ENCODE measurements around the gene HPCA. TPM values are rescaled to one million over a fixed set of nuclear protein-coding genes. Genes with fewer than 3 reads are reported as not detected.

HPCA gene
- total and polyA plus RNA-seq, 4 donors, result 0.51 to 0.90 TPM; not detected in 2

- Histone ChIP-seq H3K4me3 (ENCODE audit: low read length in 2 of 2) (no peak overlapping the region), H3K9me3 (ENCODE audit: control insufficient read depth, low read length) (no peaks in the 10 kb centered on the region), H3K36me3 (ENCODE audit: control insufficient read depth in 1 of 2, insufficient read depth in 2 of 2, low read length in 1 of 2) (no peaks in the 10 kb centered on the region), H3K4me1 (ENCODE audit: control insufficient read depth in 1 of 2, insufficient read depth in 2 of 2, low read length in 2 of 2) (no peaks in the 10 kb centered on the region), H3K27ac (ENCODE audit: low read depth in 1 of 2, low read length in 2 of 2) (no peak overlapping the region), H3K27me3 (ENCODE audit: control insufficient read depth in 1 of 2, insufficient read depth in 2 of 2, low read length in 1 of 2) (no peaks in the 10 kb centered on the region)
- intact Hi-C loops (cut with DNase I), result no loop called here
- WGBS, 2 donors, result 88% methylated on average over 4 of the region's 4 CpGs
- no peak for ATAC-seq (ENCODE audit: low FRiP score)
- no peak for DNase-seq
Measured at GRCh38 chr1:32884032-32884372, 2.3 kb upstream of the HPCA start.

- Histone ChIP-seq H3K36me3 (ENCODE audit: control insufficient read depth in 1 of 2, insufficient read depth in 2 of 2, low read length in 1 of 2) (no peaks in the 10 kb centered on the region), H3K27ac (ENCODE audit: low read depth in 1 of 2, low read length in 2 of 2) (no peak overlapping the region), H3K27me3 (ENCODE audit: control insufficient read depth in 1 of 2, insufficient read depth in 2 of 2, low read length in 1 of 2) (no peaks in the 10 kb centered on the region), H3K4me3 (ENCODE audit: low read length in 2 of 2) (no peak overlapping the region), H3K9me3 (ENCODE audit: control insufficient read depth, low read length) (no peaks in the 10 kb centered on the region), H3K4me1 (ENCODE audit: control insufficient read depth in 1 of 2, insufficient read depth in 2 of 2, low read length in 2 of 2) (no peaks in the 10 kb centered on the region)
- WGBS, 2 donors, result 45 to 54% methylated on average over 12 of the region's 12 CpGs
- no peak for DNase-seq
- no peak for ATAC-seq (ENCODE audit: low FRiP score)
- intact Hi-C loops (cut with DNase I), result no loop called here
Measured at GRCh38 chr1:32884726-32885125, 1.6 kb upstream of the HPCA start.

DNA sequence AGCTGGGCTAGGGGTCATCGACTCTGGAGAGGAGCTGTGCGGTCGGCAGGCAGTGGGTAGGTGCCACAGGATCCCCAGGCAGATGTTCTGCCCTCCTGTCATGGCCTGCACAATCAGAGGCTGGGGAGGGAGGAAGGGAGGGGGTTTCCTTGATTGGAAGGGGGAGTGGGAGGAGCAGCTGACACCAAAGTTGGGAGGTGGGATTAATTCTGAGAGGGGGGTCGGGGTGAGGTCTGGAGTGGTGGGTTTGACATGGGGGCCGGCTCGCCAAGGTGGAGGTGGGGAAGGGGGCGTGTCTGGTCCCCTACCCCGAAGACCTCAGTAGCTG is 651 bp upstream of the HPCA start:
- Histone ChIP-seq H3K9me3 (ENCODE audit: control insufficient read depth, low read length) (no peaks in the 10 kb centered on the region), H3K4me3 (ENCODE audit: low read length in 2 of 2) (no peak overlapping the region), H3K27me3 (ENCODE audit: control insufficient read depth in 1 of 2, insufficient read depth in 2 of 2, low read length in 1 of 2) (no peaks in the 10 kb centered on the region), H3K36me3 (ENCODE audit: control insufficient read depth in 1 of 2, insufficient read depth in 2 of 2, low read length in 1 of 2) (no peaks in the 10 kb centered on the region), H3K27ac (ENCODE audit: low read depth in 1 of 2, low read length in 2 of 2) (no peak overlapping the region), H3K4me1 (ENCODE audit: control insufficient read depth in 1 of 2, insufficient read depth in 2 of 2, low read length in 2 of 2) (no peaks in the 10 kb centered on the region)
- intact Hi-C loops (cut with DNase I), result no loop called here
- no peak for DNase-seq
- ATAC-seq (ENCODE audit: low FRiP score), result no peak
- 14 to 18% methylated on average over 8 of the region's 8 CpGs for WGBS, 2 donors

GRCh38 chr1:32886828-32887414 is 630 bp downstream of the HPCA start:
- Histone ChIP-seq H3K4me1 (ENCODE audit: control insufficient read depth in 1 of 2, insufficient read depth in 2 of 2, low read length in 2 of 2) (no peaks in the 10 kb centered on the region), H3K27me3 (ENCODE audit: control insufficient read depth in 1 of 2, insufficient read depth in 2 of 2, low read length in 1 of 2) (no peaks in the 10 kb centered on the region), H3K9me3 (ENCODE audit: control insufficient read depth, low read length) (no peaks in the 10 kb centered on the region), H3K27ac (ENCODE audit: low read depth in 1 of 2, low read length in 2 of 2) (no peak overlapping the region), H3K4me3 (ENCODE audit: low read length in 2 of 2) (no peak overlapping the region), H3K36me3 (ENCODE audit: control insufficient read depth in 1 of 2, insufficient read depth in 2 of 2, low read length in 1 of 2) (no peaks in the 10 kb centered on the region)
- 31 to 43% methylated on average over 18 to 19 of the region's 19 CpGs for WGBS, 2 donors
- intact Hi-C loops (cut with DNase I), result no loop called here
- DNase-seq (peak in 1 of 2 donors; percentile 34), ATAC-seq (ENCODE audit: low FRiP score) (no peak)

- ATAC-seq (ENCODE audit: low FRiP score) (no peak), DNase-seq (peak; percentile 38 to 53)
- Histone ChIP-seq H3K4me1 (ENCODE audit: control insufficient read depth in 1 of 2, insufficient read depth in 2 of 2, low read length in 2 of 2) (no peaks in the 10 kb centered on the region), H3K4me3 (ENCODE audit: low read length in 2 of 2) (no peak overlapping the region), H3K36me3 (ENCODE audit: control insufficient read depth in 1 of 2, insufficient read depth in 2 of 2, low read length in 1 of 2) (no peaks in the 10 kb centered on the region), H3K27ac (ENCODE audit: low read depth in 1 of 2, low read length in 2 of 2) (no peak overlapping the region), H3K27me3 (ENCODE audit: control insufficient read depth in 1 of 2, insufficient read depth in 2 of 2, low read length in 1 of 2) (no peaks in the 10 kb centered on the region), H3K9me3 (ENCODE audit: control insufficient read depth, low read length) (no peaks in the 10 kb centered on the region)
- intact Hi-C loops (cut with DNase I), result no loop called here
- 72 to 75% methylated on average over 12 of the region's 12 CpGs for WGBS, 2 donors
Measured at GRCh38 chr1:32887623-32888022, 1.3 kb downstream of the HPCA start.

DNA sequence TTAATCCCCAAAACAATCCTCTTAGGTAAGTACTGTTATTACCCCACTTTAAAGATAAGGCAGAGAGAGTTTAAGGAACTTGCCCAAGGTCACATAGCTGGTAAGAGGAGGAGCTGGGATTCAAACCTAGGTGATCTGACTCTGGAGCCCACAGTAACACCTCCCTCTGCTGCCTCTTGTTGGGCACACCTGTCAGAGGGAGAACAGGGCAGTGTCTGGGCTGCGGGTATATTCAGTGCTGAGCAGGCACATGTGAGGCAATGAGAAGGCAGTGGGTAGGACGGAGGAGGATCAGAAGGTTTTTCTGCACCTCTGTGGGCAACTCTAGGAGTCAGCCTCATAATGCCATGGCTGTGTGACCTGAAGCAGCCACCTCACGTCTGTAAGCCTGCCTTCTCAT is 1.8 kb downstream of the HPCA start:
- H3K36me3 ChIP-seq (ENCODE audit: control insufficient read depth in 1 of 2, insufficient read depth in 2 of 2, low read length in 1 of 2), result no peaks in the 10 kb centered on the region
- no peaks in the 10 kb centered on the region for H3K27me3 ChIP-seq (ENCODE audit: control insufficient read depth in 1 of 2, insufficient read depth in 2 of 2, low read length in 1 of 2)
- DNase-seq (peak; percentile 6 to 40), ATAC-seq (ENCODE audit: low FRiP score) (no peak)
- H3K4me1 ChIP-seq (ENCODE audit: control insufficient read depth in 1 of 2, insufficient read depth in 2 of 2, low read length in 2 of 2), result no peaks in the 10 kb centered on the region
- H3K4me3 ChIP-seq (ENCODE audit: low read length in 2 of 2), result no peak overlapping the region
- no peak overlapping the region for H3K27ac ChIP-seq (ENCODE audit: low read depth in 1 of 2, low read length in 2 of 2)
- WGBS, 2 donors, result 59 to 73% methylated on average over 3 of the region's 3 CpGs
- H3K9me3 ChIP-seq (ENCODE audit: control insufficient read depth, low read length), result no peaks in the 10 kb centered on the region
- intact Hi-C loops (cut with DNase I), result no loop called here

GRCh38 chr1:32888677-32889420 is 2.6 kb downstream of the HPCA start:
- Histone ChIP-seq H3K4me1 (ENCODE audit: control insufficient read depth in 1 of 2, insufficient read depth in 2 of 2, low read length in 2 of 2) (no peaks in the 10 kb centered on the region), H3K9me3 (ENCODE audit: control insufficient read depth, low read length) (no peaks in the 10 kb centered on the region), H3K36me3 (ENCODE audit: control insufficient read depth in 1 of 2, insufficient read depth in 2 of 2, low read length in 1 of 2) (no peaks in the 10 kb centered on the region), H3K4me3 (ENCODE audit: low read length in 2 of 2) (no peak overlapping the region), H3K27me3 (ENCODE audit: control insufficient read depth in 1 of 2, insufficient read depth in 2 of 2, low read length in 1 of 2) (no peaks in the 10 kb centered on the region), H3K27ac (ENCODE audit: low read depth in 1 of 2, low read length in 2 of 2) (no peak overlapping the region)
- ATAC-seq (ENCODE audit: low FRiP score), result no peak
- intact Hi-C loops (cut with DNase I), result no loop called here
- peak; percentile 32 to 69 for DNase-seq
- 91 to 93% methylated on average over 24 of the region's 24 CpGs for WGBS, 2 donors

DNA sequence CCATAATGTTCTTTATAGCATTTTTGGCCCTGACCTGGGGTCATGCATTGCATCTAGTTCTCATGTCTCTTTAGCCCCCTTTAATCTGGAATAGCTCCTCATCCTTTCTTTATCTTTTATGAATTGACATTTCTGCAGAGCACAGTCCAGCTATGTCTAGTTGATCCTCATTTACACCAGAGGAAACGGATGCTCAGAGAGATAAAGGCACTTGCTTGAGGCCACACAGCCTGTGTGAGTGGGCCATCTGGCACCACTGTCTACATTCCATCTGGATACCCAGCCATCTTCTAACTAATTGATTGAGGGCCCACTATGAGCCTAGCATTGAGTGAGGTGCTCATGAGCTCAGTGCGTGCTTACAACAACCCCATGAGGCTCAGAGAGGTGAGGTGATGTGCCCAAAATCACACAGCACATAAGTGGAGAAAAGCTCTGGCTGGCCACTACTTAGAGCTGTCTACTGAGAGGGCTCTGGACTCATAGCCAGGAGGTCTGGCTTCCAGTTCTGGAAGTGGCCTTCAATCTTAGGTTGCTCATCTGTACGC is 3.5 kb downstream of the HPCA start:
- DNase-seq (peak; percentile 3 to 6), ATAC-seq (ENCODE audit: low FRiP score) (no peak)
- Histone ChIP-seq H3K4me1 (ENCODE audit: control insufficient read depth in 1 of 2, insufficient read depth in 2 of 2, low read length in 2 of 2) (no peaks in the 10 kb centered on the region), H3K27ac (ENCODE audit: low read depth in 1 of 2, low read length in 2 of 2) (no peak overlapping the region), H3K27me3 (ENCODE audit: control insufficient read depth in 1 of 2, insufficient read depth in 2 of 2, low read length in 1 of 2) (no peaks in the 10 kb centered on the region), H3K36me3 (ENCODE audit: control insufficient read depth in 1 of 2, insufficient read depth in 2 of 2, low read length in 1 of 2) (no peaks in the 10 kb centered on the region), H3K4me3 (ENCODE audit: low read length in 2 of 2) (no peak overlapping the region), H3K9me3 (ENCODE audit: control insufficient read depth, low read length) (no peaks in the 10 kb centered on the region)
- intact Hi-C loops (cut with DNase I), result no loop called here
- 91 to 94% methylated on average over 3 of the region's 3 CpGs for WGBS, 2 donors
